H1 (cell line): Measurements from ENCODE around the gene ZNF81. TPM values are rescaled to one million over a fixed set of nuclear protein-coding genes. Genes with fewer than 3 reads are reported as not detected.

Source experiments
- CTCF ChIA-PET: fragments of 300-600 bp; sonication (Branson Sonifier 250); formaldehyde crosslinking; loops from one replicate; lab custom pipeline; 2021; ENCODE audit not compliant: partially characterized antibody; lab: Charles Lee
- POLR2A ChIA-PET: fragments of 300-600 bp; sonication (Branson Sonifier 250); formaldehyde crosslinking; loops from one replicate; lab custom pipeline; 2021; ENCODE audit warnings: inconsistent platforms; ENCODE audit not compliant: partially characterized antibody; lab: Charles Lee
- DNase-seq, 2 experiments: peaks; one replicate each; pipeline versions ENCODE4 v3.0.0 to v3.0.0-alpha.2; 2010 to 2022; ENCODE audit warnings: low spot score in 2 of 2, low read depth in 1 of 2, mixed read lengths in 1 of 2
- FAIRE-seq: peaks from 2 replicates; lab custom pipeline; 2011; peaks lifted over from hg19 to GRCh38; lab: Jason Lieb, UNC
- H2AFZ ChIP-seq: 2 replicates; pipeline ENCODE4 v1.8.1; 2012; ENCODE audit warnings: low read length, inconsistent platforms
- H2AK5ac ChIP-seq: 2 replicates; pipeline ENCODE4 v1.6.1; 2013; ENCODE audit warnings: low read depth, low read length
- H2BK120ac ChIP-seq: replicated peaks from 2 replicates; pipeline ENCODE3; 2013; ENCODE audit warnings: low read depth, low read length, inconsistent platforms
- H2BK12ac ChIP-seq: 2 replicates; pipeline ENCODE4 v1.6.1; 2013; ENCODE audit warnings: low read depth, low read length
- H2BK15ac ChIP-seq: 2 replicates; pipeline ENCODE4 v1.6.1; 2013; ENCODE audit warnings: low read length
- H2BK20ac ChIP-seq: 2 replicates; pipeline ENCODE4 v1.6.1; 2013; ENCODE audit warnings: low read length
- H2BK5ac ChIP-seq: 2 replicates; pipeline ENCODE4 v1.6.1; 2013; ENCODE audit warnings: low read depth, low read length
- H3K14ac ChIP-seq: 2 replicates; pipeline ENCODE4 v1.6.1; 2013; ENCODE audit warnings: inconsistent platforms; ENCODE audit not compliant: insufficient read length
- H3K18ac ChIP-seq: 2 replicates; pipeline ENCODE4 v1.6.1; 2013; ENCODE audit warnings: low read length; ENCODE audit errors: extremely low read depth
- H3K23ac ChIP-seq: 2 replicates; pipeline ENCODE4 v1.6.1; 2013; ENCODE audit warnings: inconsistent platforms; ENCODE audit not compliant: insufficient read length
- H3K23me2 ChIP-seq: 2 replicates; pipeline ENCODE4 v1.6.1; 2013; ENCODE audit warnings: low read depth, low read length
- H3K27ac ChIP-seq: 2 replicates; pipeline ENCODE4 v1.6.1; 2011; ENCODE audit warnings: low read depth, low read length, inconsistent platforms
- H3K27me3 ChIP-seq, 4 experiments: replicated peaks in 1 of 4; 1 replicate in 1 of 4; 2 replicates in 3 of 4; pipeline versions ENCODE4 v1.6.1 to v1.8.1; 2011 to 2013; ENCODE audit warnings: low read length in 3 of 4, mild to moderate bottlenecking in 3 of 4, inconsistent platforms in 2 of 4, mixed read lengths in 2 of 4, moderate library complexity in 1 of 4; ENCODE audit not compliant: control insufficient read depth in 3 of 4, insufficient read depth in 3 of 4; ENCODE audit errors: extremely low read depth in 1 of 4
- H3K36me3 ChIP-seq, 4 experiments: 2 replicates each; pipeline versions ENCODE4 v1.6.1 to v1.8.1; 2011 to 2013; ENCODE audit warnings: mild to moderate bottlenecking in 4 of 4, low read length in 3 of 4, moderate library complexity in 2 of 4, control low read depth in 1 of 4, inconsistent platforms in 1 of 4; ENCODE audit not compliant: insufficient read depth in 4 of 4, control insufficient read depth in 2 of 4
- H3K4ac ChIP-seq: replicated peaks from 2 replicates; pipeline ENCODE3; 2013; ENCODE audit warnings: low read length, low read depth, mixed read lengths, inconsistent platforms; ENCODE audit not compliant: insufficient read length
- H3K4me1 ChIP-seq, 4 experiments: replicated peaks in 1 of 4; 1 replicate in 1 of 4; 2 replicates in 3 of 4; pipeline versions ENCODE4 v1.6.1 to v1.8.1; 2011 to 2013; ENCODE audit warnings: low read length in 3 of 4, inconsistent platforms in 2 of 4, mixed read lengths in 1 of 4; ENCODE audit not compliant: insufficient read depth in 4 of 4, control insufficient read depth in 3 of 4
- H3K4me2 ChIP-seq, 2 experiments: 2 replicates each; pipeline versions ENCODE4 v1.6.1 to v1.8.1; 2011 to 2013; ENCODE audit warnings: low read depth in 2 of 2, low read length in 2 of 2, control low read depth in 1 of 2, inconsistent platforms in 1 of 2, mild to moderate bottlenecking in 1 of 2; ENCODE audit not compliant: insufficient read depth in 1 of 2
- H3K4me3 ChIP-seq, 4 experiments: fragments of 200-600, 300-600 bp in 1 of 4; sonication (generic), shearing (Covaris generic), sonication (Bioruptor Twin) in 1 of 4; 2 replicates each; pipeline versions ENCODE4 v1.5.1 to v1.8.1; 2011 to 2016; ENCODE audit warnings: low read length in 4 of 4, low read depth in 3 of 4, control low read depth in 2 of 4, inconsistent platforms in 2 of 4, mild to moderate bottlenecking in 2 of 4, mixed read lengths in 1 of 4, moderate library complexity in 1 of 4; ENCODE audit not compliant: insufficient read depth in 2 of 4; ENCODE audit errors: extremely low read depth in 1 of 4
- H3K56ac ChIP-seq: replicated peaks from 2 replicates; pipeline ENCODE3; 2013; ENCODE audit warnings: low read depth, mild to moderate bottlenecking, mixed read lengths, low read length, inconsistent platforms; ENCODE audit not compliant: insufficient read length
- H3K79me1 ChIP-seq: 2 replicates; pipeline ENCODE4 v1.6.1; 2013; ENCODE audit warnings: low read depth, low read length, control low read depth
- H3K79me2 ChIP-seq, 2 experiments: 2 replicates each; pipeline versions ENCODE4 v1.6.1 to v1.8.1; 2012 to 2013; ENCODE audit warnings: low read length in 2 of 2, mild to moderate bottlenecking in 2 of 2, inconsistent platforms in 1 of 2; ENCODE audit not compliant: insufficient read depth in 2 of 2, control insufficient read depth in 1 of 2
- H3K9ac ChIP-seq, 4 experiments: replicated peaks in 1 of 4; 1 replicate in 1 of 4; 2 replicates in 3 of 4; pipeline versions ENCODE4 v1.6.1 to v1.8.1; 2011 to 2013; ENCODE audit warnings: low read depth in 3 of 4, low read length in 3 of 4, control low read depth in 2 of 4, mild to moderate bottlenecking in 2 of 4, moderate library complexity in 2 of 4, inconsistent platforms in 1 of 4; ENCODE audit errors: extremely low read depth in 1 of 4
- H3K9me3 ChIP-seq, 2 experiments: 2 replicates each; pipeline versions ENCODE4 v1.6.1 to v1.8.1; 2012 to 2013; ENCODE audit warnings: mild to moderate bottlenecking in 2 of 2, moderate library complexity in 2 of 2, control low read depth in 1 of 2, inconsistent platforms in 1 of 2, low read depth in 1 of 2, low read length in 1 of 2, mixed read lengths in 1 of 2; ENCODE audit not compliant: insufficient read depth in 2 of 2
- H4K20me1 ChIP-seq, 2 experiments: replicated peaks in 1 of 2; 2 replicates each; pipeline versions ENCODE3 to v1.8.1; 2011 to 2013; ENCODE audit warnings: inconsistent platforms in 2 of 2, low read length in 2 of 2, mild to moderate bottlenecking in 1 of 2; ENCODE audit not compliant: insufficient read depth in 2 of 2, control insufficient read depth in 1 of 2
- H4K5ac ChIP-seq: 2 replicates; pipeline ENCODE4 v1.6.1; 2013; ENCODE audit warnings: low read length, low read depth, mixed read lengths, inconsistent platforms; ENCODE audit not compliant: insufficient read length
- H4K8ac ChIP-seq: 2 replicates; pipeline ENCODE4 v1.8.0; 2013; ENCODE audit warnings: mild to moderate bottlenecking, moderate library complexity, low read length, inconsistent platforms; ENCODE audit not compliant: insufficient read depth; ENCODE audit errors: extremely low read depth
- H4K91ac ChIP-seq: replicated peaks from 2 replicates; pipeline ENCODE3; 2013; ENCODE audit warnings: low read length, mixed read lengths, inconsistent platforms; ENCODE audit not compliant: insufficient read length
- JUN ChIP-seq: IDR thresholded peaks from 2 replicates; pipeline ENCODE4 v1.6.1; 2011; ENCODE audit warnings: low read depth, mild to moderate bottlenecking, improper control_type of control experiment, low read length
- SIRT6 ChIP-seq: IDR thresholded peaks from one replicate; pipeline ENCODE4 v1.7.1; 2012; ENCODE audit warnings: low read length, inconsistent platforms
- WGBS, 2 experiments: shearing (Covaris generic) in 1 of 2; methylation state at CpG; one replicate each; pipeline versions ENCODE4 v1.1.6 to v1.1.7; 2013 to 2015; ENCODE audit warnings: low lambda C conversion rate in 2 of 2, mixed read lengths in 2 of 2, inconsistent platforms in 1 of 2, low coverage in 1 of 2, missing lambda C conversion rate in 1 of 2; ENCODE audit not compliant: insufficient replicate concordance in 2 of 2, insufficient coverage in 1 of 2, insufficient read length in 1 of 2; ENCODE audit errors: extremely low coverage in 1 of 2, missing lambda C conversion rate in 1 of 2; 5-methylcytosine and 5-hydroxymethylcytosine counted together
- polyA plus RNA-seq, 7 experiments: library from polyadenylated mRNA; depleted of rRNA in 3 of 7; stranded (reverse) in 5 of 7; unstranded in 2 of 7; fragments of >200 nt in 5 of 7; fragments of 200-250 nt in 2 of 7; gene quantifications; 1 replicate in 5 of 7; 2 replicates in 1 of 7; 4 replicates in 1 of 7; pipeline versions ENCODE4 v1.2.1 to v1.2.3, GENCODE V29; 2011 to 2013; ENCODE audit warnings: missing spikeins in 2 of 7, mixed read lengths in 2 of 7
- total RNA-seq: library from RNA; stranded (reverse); fragmentation: NEBNext Ultra II Directional; extraction: Animal tissue kit (Norgen Biotek cat#: 25700); gene quantifications from 2 replicates; pipeline ENCODE4 v1.2.1, GENCODE V29; 2021

ZNF81 gene
- total and polyA plus RNA-seq, 2 of the 8 experiments (the other 6 are each of a cell fraction or from before 2014, with no cell fraction given): 3.4 to 10.0 TPM

- CTCF ChIA-PET: interaction anchor here (0.9 to 2.6 kb wide), 8 partner anchors 9 to 220 kb away, joined by 3 to 15 read pairs (median 5); partner anchors contain the start of gene ZNF81
- WGBS, 2 experiments: no CpG with 5 or more reads among the region's 12 CpGs
- no peak overlapping the region for H3K27ac ChIP-seq
- no peak overlapping the region; the same call in 1 of the 2 replicates for H2BK20ac ChIP-seq
- no peak overlapping the region for H2BK5ac ChIP-seq
- H3K27me3 ChIP-seq: no peaks in the 10 kb centered on the region
- peak overlapping the region; percentile 52 for H4K5ac ChIP-seq
- H3K79me1 ChIP-seq: no peaks in the 10 kb centered on the region
- POLR2A ChIA-PET: interaction anchor here (1.1 to 1.9 kb wide), 3 partner anchors 8 to 29 kb away, joined by 3 to 12 read pairs (median 4); partner anchors contain the start of gene ZNF81
- H3K9ac ChIP-seq: no peak overlapping the region
- H3K56ac ChIP-seq: no peak overlapping the region
- no peak overlapping the region for H2BK15ac ChIP-seq
- H3K4me2 ChIP-seq: no peak overlapping the region; a peak in 1 of 4 replicates
- no peak overlapping the region for H3K23ac ChIP-seq
- H3K36me3 ChIP-seq: no peaks in the 10 kb centered on the region
- no peak overlapping the region for H3K4me3 ChIP-seq
- H4K91ac ChIP-seq: no peak overlapping the region
- TF ChIP-seq JUN (no peak), SIRT6 (no peak)
- TF ChIP-seq, all 59 proteins: peak for 0
- Histone ChIP-seq H3K79me2 (no peaks in the 10 kb centered on the region), H3K4me1 (peaks cover 0 to 7% (median 4%) of the 10 kb centered on the region in 4 experiments; a peak in 2 of 7 replicates), H4K20me1 (no peaks in the 10 kb centered on the region), H3K9me3 (no peaks in the 10 kb centered on the region), H2AK5ac (no peak overlapping the region), H2BK12ac (no peak overlapping the region), H3K14ac (no peak overlapping the region), H4K8ac (no peak overlapping the region; the same call in 1 of the 2 replicates), H2BK120ac (no peak overlapping the region), H3K4ac (no peak overlapping the region), H2AFZ (no peak overlapping the region), H3K18ac (peak overlapping the region; percentile 71), H3K23me2 (no peaks in the 10 kb centered on the region)
- FAIRE-seq (no peak), DNase-seq (peak in 1 of 2 experiments; percentile 44)
These were observed 29.2 kb upstream of the ZNF81 start for GRCh38 chrX:47807548-47807947.
